Fibroblast of upper back skin (primary cell): ENCODE results near the gene AFTPH.
A peak's percentile ranks its signal among the peaks of the same experiment; 100 is the strongest.

Source experiments
- DNase-seq: peaks from one replicate; pipeline ENCODE4 v3.0.0-alpha.2; 2013

AFTPH gene

DNA sequence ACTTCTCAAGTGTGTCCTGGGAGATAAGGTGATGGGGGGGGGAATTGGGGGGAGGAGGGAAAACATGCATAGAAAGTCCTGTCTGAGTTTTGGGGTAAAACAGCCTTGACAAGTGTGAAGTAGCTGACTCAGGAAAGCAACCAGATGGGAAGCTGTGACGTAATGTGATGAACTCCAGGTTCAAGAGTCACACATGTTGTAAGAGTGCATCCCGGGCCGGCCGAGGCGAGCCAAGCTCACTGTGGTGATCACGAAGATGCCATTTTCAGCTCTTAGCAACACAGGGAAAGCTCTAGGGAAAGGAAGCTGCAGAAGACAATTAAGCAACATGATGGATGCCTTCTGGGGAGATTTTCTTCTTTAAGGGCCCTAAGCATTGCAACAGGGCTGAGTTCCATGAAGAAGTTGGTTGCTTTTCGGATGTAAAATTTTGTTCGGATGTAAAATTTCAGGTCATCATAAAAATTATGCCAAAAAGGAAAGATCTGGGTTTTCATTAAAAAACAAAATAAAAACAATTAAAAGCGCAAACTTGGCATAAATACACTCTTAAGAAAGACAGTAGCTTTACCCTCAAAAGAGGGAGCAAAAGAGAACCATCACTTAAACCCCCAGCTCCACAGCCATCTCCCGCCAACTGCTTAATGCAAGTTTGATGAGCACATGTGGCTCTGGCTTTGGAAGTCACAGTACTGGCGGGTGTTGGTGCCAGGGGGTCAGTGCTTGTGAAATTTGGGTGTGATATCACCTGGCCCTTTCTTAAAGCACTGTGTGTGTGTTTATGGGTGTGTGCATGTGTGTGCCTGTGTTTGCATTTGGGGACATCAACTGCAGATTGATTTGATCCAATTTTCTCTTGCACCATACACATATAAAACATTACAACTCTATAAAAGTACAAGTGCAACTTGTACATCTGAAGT lies 110.5 kb downstream of the AFTPH start:
- peak; percentile 61 for DNase-seq

DNA sequence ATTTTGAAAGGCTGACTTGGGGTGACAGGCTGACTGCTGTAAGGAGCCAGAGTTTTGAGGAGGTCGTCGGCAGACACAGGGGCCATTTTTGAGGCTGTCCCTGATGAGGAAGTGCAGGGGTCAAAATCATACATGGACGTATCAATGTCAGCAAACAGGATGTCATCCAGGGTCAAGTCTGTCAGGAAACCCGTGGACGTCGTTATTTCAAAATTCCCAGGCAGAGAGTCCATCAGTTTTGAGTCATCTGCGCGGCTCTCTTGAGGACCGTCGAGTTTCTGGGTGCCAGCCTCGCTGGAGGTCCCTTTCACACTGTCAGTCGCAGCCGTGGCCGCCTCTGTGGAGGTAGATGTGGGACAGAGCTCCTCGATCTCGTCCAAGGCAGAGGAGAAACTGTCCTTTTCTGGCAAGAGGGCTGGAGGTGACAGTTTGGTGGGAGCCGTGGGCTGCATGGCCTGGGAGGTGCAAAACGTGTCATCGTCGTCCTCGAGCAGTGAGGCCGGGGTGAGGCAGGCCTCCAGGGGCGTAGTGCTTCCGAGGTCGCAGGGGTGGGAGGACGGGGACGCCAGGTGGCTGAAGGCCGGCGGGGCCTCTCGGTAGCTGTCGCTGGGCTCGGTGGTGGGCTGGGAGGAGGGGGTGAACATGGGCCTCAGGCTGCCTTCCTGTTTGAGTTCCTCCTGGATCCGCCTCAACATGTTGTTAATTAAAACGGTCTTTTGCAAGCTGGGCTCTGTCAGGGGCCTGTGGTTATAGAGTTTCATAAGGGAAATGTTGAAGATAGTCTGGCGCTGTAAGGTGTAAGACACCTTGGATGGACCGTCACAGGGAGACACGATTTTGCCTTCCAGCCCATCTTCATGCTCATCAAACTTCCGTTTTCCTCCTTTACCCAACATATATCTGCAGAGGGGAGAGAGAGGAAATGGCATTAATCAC lies 112.1 kb downstream of the AFTPH start:
- peak; percentile 49 for DNase-seq

DNA sequence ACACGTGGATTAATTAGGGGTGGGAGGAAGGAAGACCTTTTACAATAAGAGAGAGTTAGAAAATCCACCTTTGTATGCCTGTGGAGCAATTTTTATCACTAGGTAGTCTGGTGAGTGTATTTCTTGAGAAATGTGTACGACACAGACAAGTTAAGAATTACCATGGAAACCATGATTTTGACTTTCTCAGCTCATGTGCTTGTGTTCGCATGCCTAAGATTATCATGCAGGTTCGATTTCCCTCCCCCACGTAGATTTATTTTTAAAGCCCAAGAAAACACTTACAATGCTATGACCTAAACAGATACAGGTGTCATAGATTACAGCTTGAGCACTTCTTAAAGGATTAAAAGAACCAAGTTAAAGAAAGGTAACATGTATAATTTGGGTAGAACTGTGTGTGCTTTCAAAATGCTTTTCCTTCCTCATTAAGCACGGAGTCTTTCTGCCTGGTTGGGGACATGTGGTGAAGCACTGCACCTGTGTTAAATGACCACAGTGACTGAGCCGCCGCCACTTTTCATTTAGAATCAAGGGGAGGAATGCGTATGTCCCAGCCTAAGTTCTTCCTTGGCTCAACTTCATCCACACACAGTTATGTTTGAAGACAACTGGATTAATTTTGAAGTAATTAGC lies 113.0 kb downstream of the AFTPH start:
- DNase-seq, result no peak

DNA sequence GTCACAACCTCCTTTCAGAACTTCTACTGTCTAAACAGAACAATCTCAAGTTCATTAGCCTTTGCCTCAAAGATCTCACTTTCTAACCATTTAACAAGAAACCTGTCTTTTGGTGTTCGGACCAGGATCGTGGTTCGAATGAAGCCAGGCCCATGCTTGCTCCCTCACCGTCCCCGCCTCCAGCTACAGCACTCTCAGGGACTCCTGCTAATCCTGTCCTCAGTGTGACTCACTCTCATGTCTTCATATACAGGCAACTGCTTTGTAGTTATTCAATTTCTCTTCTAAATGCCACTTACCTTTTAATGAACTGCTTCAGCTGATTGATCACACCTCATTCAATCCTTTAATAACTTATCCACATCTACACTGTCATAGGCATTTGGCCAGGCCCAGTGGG lies 113.8 kb downstream of the AFTPH start:
- DNase-seq, result no peak

DNA sequence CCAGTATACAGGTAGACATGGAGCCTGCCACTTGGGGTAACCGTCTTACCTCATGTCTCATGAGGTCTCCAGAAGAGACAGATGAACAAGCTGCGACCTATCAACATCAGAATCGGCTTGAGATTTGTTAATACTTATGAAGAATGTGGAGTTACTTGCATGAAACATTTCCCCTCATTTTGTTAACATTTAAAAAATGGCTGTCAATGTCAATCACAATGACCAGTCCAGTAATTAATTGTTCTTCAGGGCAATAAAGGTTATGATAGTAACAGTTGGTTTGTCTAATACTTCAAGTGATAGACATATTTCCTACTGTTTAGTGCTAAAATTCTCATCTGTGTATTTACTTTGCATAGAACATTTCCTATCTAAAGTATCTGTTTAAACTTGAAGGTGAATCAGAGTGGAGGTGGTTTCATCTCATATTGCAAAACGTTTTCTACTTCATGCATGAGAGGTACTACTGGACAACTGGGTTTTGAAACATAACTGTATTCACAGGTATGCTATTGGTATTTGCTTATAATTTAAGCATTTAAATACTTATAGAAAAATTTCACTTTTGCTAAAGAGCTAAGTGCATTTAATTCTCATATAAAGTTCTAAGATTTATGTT lies 114.5 kb downstream of the AFTPH start:
- no peak for DNase-seq

DNA sequence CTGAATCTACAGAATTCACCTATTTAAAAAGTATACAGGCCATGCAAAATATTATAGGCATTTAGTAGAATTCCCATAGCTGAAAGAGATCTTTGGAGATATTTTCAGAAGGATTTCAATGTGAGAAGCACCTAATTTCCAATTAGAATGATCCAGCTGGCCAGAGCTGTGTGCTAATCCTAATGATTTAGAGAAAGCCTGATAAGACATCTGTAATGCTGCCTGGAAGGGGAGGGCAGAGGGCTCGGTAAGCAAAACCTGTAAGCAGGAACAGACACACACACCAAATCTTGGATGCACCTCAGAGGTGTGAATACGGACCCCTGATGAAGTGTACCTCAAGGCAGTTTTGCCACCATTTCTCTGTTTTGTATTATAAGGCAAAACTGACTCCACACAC lies 115.6 kb downstream of the AFTPH start:
- no peak for DNase-seq

DNA sequence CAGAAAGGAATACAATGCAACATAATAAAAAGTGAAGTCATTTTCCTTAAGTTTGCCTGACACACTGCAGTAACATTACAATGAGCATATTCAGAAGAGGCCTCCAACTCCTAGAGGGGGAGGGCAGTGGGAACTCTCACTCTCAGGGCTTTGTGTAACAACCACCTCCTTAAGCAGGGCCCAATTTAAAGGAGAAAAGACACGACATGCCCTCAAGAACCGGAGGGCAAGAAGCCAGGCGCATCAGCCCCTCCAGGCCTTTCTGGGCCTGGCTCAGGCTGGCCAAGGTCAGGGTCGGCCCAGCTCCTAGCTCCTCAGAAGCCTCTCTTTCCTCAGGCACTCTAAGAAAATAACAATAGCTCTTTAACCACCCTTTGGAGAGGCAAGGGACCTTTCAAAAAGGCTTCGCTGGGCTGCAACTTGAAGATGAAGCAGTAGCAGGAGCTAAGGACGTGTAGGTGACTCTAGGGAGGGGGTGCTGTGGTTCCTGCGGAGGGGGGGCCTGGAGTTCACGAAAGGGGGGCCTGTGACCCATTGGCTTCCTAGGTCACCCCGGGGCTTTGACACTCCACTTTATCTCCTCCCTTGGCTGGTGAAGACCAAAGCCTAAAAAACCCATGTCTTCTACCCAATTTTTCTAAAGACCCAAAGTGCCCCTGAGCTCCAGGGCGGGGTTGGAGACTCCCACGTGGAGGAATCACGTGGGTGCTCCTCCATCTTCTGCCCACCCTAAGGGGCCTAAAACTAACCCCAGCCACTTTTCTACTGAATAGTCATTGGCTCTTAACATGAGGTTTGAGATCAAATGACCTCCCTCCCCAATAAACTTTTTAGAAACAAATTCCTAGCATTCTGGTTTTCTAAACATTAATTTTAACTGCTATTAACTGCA lies 116.3 kb downstream of the AFTPH start:
- peak; percentile 46 for DNase-seq

DNA sequence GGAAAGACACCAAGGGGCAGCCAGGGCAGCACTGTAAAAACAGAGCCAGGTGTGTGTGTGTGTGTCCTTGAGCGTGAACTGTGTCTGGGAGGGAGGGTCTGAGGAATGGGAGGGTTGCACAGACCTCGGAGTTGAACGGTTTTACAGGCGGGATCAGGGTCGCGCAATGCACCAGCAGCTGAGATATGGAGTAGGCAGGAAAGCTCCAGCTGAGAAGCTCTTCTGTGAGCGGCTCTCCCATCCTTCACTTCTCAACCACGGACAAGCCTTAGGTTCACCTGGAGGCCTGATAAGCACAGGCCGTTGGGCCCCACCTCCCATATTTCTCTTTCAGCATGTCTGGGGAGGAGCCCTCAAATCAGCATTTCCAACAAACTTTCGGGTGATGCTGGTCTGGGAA lies 117.5 kb downstream of the AFTPH start:
- DNase-seq, result no peak
